Mucosa of descending colon (tissue), 3 donors: Measurements from ENCODE around the gene MALRD1. TPM values are rescaled to one million over a fixed set of nuclear protein-coding genes. Genes with fewer than 3 reads are reported as not detected.

Source experiments
- ATAC-seq: fragments of 200-7000 bp; cut with Tn5 transposase; one replicate; pipeline ENCODE4 v1.9.1; 2020; ENCODE audit warnings: mild to moderate bottlenecking, moderate library complexity
- DNase-seq, 3 donors: peaks; one replicate each; pipeline ENCODE4 v3.0.0-alpha.2; 2020
- H3K36me3 ChIP-seq: fragments of 200-600 bp; one replicate; pipeline ENCODE4 v1.8.0; 2021; ENCODE audit warnings: low read depth, mild to moderate bottlenecking
- H3K4me1 ChIP-seq: fragments of 200-600 bp; one replicate; pipeline ENCODE4 v1.8.0; 2021; ENCODE audit warnings: low read depth, mild to moderate bottlenecking
- H3K4me3 ChIP-seq: fragments of 200-600 bp; one replicate; pipeline ENCODE4 v1.8.0; 2021; ENCODE audit warnings: mild to moderate bottlenecking
- H3K9me3 ChIP-seq: fragments of 200-600 bp; one replicate; pipeline ENCODE4 v1.8.0; 2021; ENCODE audit warnings: mild to moderate bottlenecking
- CTCF ChIP-seq: fragments of 200-600 bp; IDR thresholded peaks from one replicate; pipeline ENCODE4 v1.8.0; 2022; ENCODE audit warnings: antibody characterized with exemption, mild to moderate bottlenecking
- intact Hi-C, 2 donors: fragments of 100-400 bp; cut with DNase I in 1 of 2; cut with micrococcal nuclease in 1 of 2; formaldehyde crosslinking; loops; one replicate each; pipeline versions ENCODE4 v1.11.0 to v1.11.1; 2022; cut with DNase I, micrococcal nuclease
- total RNA-seq, 3 donors: library from RNA; stranded (reverse); fragmentation: NEBNext Ultra II Directional in 2 of 3; extraction: Animal tissue kit (Norgen Biotek cat#: 25700) in 2 of 3; gene quantifications; one replicate each; pipeline versions ENCODE4 v1.2.1 to v1.2.4, GENCODE V29; 2021 to 2023
- donor health status: DM: no; HTN: no; CAD: no; lungs with moderate emphysema.
- donor health status: DM: no; HTN: no; CAD: no.
- donor health status: DM: no; HTN: yes; CAD: no.

Gene MALRD1
- total RNA-seq, 3 donors from 2014 or later, result 0.41 to 0.90 (median 0.60) TPM

GRCh38 chr10:19194866-19195265 lies 146.3 kb downstream of the MALRD1 start:
- ATAC-seq (no peak), DNase-seq (no peak)
- Histone ChIP-seq H3K4me3 (no peak overlapping the region), H3K4me1 (no peaks in the 10 kb centered on the region), H3K9me3 (no peaks in the 10 kb centered on the region), H3K36me3 (no peaks in the 10 kb centered on the region)
- TF ChIP-seq CTCF, result no peak
- intact Hi-C loops, result no loop called here

- ATAC-seq (no peak), DNase-seq (no peak)
- TF ChIP-seq CTCF, result no peak
- H3K9me3 ChIP-seq, result no peaks in the 10 kb centered on the region
- no peaks in the 10 kb centered on the region for H3K36me3 ChIP-seq
- no peak overlapping the region for H3K4me3 ChIP-seq
- no peaks in the 10 kb centered on the region for H3K4me1 ChIP-seq
- intact Hi-C loops, result no loop called here
Measured at GRCh38 chr10:19195698-19196097, 147.1 kb downstream of the MALRD1 start.

GRCh38 chr10:19200211-19200610 lies 151.6 kb downstream of the MALRD1 start:
- ATAC-seq (no peak), DNase-seq (no peak)
- Histone ChIP-seq H3K9me3 (no peaks in the 10 kb centered on the region), H3K36me3 (no peaks in the 10 kb centered on the region), H3K4me3 (no peak overlapping the region), H3K4me1 (no peaks in the 10 kb centered on the region)
- no peak for TF ChIP-seq CTCF
- intact Hi-C loops, result no loop called here

- Histone ChIP-seq H3K4me1 (no peaks in the 10 kb centered on the region), H3K9me3 (no peaks in the 10 kb centered on the region), H3K4me3 (no peak overlapping the region), H3K36me3 (no peaks in the 10 kb centered on the region)
- no peak for TF ChIP-seq CTCF
- intact Hi-C loops, result no loop called here
- ATAC-seq (no peak), DNase-seq (no peak)
Measured at GRCh38 chr10:19204246-19204917, 155.8 kb downstream of the MALRD1 start.

- TF ChIP-seq CTCF, result no peak
- no peaks in the 10 kb centered on the region for H3K36me3 ChIP-seq
- no peak overlapping the region for H3K4me3 ChIP-seq
- no peaks in the 10 kb centered on the region for H3K9me3 ChIP-seq
- no peak for DNase-seq
- intact Hi-C loops, result no loop called here
- no peak for ATAC-seq
- no peaks in the 10 kb centered on the region for H3K4me1 ChIP-seq
Measured at GRCh38 chr10:19209319-19209718, 160.7 kb downstream of the MALRD1 start.

GRCh38 chr10:19212590-19212989 lies 164.0 kb downstream of the MALRD1 start:
- Histone ChIP-seq H3K4me3 (no peak overlapping the region), H3K36me3 (no peaks in the 10 kb centered on the region), H3K9me3 (no peaks in the 10 kb centered on the region), H3K4me1 (no peaks in the 10 kb centered on the region)
- intact Hi-C loops, result no loop called here
- TF ChIP-seq CTCF, result no peak
- no peak for ATAC-seq
- no peak for DNase-seq
